Measurements from ENCODE around the gene RERE.

GRCh38 chr1:8539683-8540082 is 277.8 kb downstream of the RERE start:
- TF ChIP-seq JUNB (IDR thresholded peaks at IDR 0.05; ENCODE audit: unreplicated experiment) (no peak), EZH2 (IDR thresholded peaks at IDR 0.05; ENCODE audit: low read depth, unreplicated experiment) (no peak), EZH2phosphoT487 (IDR thresholded peaks at IDR 0.05; ENCODE audit: unreplicated experiment) (no peak), REST (IDR thresholded peaks at IDR 0.05; ENCODE audit: unreplicated experiment) (no peak), CREB1 (CRISPR knock-in tag; IDR thresholded peaks at IDR 0.05; ENCODE audit: low read depth) (no peak), POLR2AphosphoS5 (IDR thresholded peaks at IDR 0.05; ENCODE audit: low read depth) (no peak), ZNF331 (CRISPR knock-in tag; IDR thresholded peaks at IDR 0.05; ENCODE audit: low read depth) (no peak), NANOG (IDR thresholded peaks at IDR 0.05; ENCODE audit: borderline replicate concordance) (no peak), STAT1 (IDR thresholded peaks at IDR 0.05; ENCODE audit: unreplicated experiment) (no peak)
- TF ChIP-seq, protein P1, sequence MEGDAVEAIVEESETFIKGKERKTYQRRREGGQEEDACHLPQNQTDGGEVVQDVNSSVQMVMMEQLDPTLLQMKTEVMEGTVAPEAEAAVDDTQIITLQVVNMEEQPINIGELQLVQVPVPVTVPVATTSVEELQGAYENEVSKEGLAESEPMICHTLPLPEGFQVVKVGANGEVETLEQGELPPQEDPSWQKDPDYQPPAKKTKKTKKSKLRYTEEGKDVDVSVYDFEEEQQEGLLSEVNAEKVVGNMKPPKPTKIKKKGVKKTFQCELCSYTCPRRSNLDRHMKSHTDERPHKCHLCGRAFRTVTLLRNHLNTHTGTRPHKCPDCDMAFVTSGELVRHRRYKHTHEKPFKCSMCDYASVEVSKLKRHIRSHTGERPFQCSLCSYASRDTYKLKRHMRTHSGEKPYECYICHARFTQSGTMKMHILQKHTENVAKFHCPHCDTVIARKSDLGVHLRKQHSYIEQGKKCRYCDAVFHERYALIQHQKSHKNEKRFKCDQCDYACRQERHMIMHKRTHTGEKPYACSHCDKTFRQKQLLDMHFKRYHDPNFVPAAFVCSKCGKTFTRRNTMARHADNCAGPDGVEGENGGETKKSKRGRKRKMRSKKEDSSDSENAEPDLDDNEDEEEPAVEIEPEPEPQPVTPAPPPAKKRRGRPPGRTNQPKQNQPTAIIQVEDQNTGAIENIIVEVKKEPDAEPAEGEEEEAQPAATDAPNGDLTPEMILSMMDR (conservative IDR thresholded peaks at IDR 0.05; ENCODE audit: low read depth in 2 of 2): no peak
- TF ChIP-seq, protein P2, sequence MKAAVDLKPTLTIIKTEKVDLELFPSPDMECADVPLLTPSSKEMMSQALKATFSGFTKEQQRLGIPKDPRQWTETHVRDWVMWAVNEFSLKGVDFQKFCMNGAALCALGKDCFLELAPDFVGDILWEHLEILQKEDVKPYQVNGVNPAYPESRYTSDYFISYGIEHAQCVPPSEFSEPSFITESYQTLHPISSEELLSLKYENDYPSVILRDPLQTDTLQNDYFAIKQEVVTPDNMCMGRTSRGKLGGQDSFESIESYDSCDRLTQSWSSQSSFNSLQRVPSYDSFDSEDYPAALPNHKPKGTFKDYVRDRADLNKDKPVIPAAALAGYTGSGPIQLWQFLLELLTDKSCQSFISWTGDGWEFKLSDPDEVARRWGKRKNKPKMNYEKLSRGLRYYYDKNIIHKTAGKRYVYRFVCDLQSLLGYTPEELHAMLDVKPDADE (IDR thresholded peaks at IDR 0.05): no peak
